Measurements from ENCODE around the gene ZFAND2B.

GRCh38 chr2:219209236-219210195 is 2.9 kb downstream of the ZFAND2B start:
- no peak for TF ChIP-seq NFE2L1 (CRISPR knock-in tag; IDR thresholded peaks at IDR 0.05)
- no peak for TF ChIP-seq CTCF (IDR thresholded peaks at IDR 0.05)
- no peak for TF ChIP-seq ZNF512 (CRISPR knock-in tag; IDR thresholded peaks at IDR 0.05; ENCODE audit: borderline replicate concordance)
- no peak for TF ChIP-seq E2F4 (CRISPR knock-in tag; IDR thresholded peaks at IDR 0.05; ENCODE audit: borderline replicate concordance, low read depth)
- no peak for TF ChIP-seq ELF4 (CRISPR knock-in tag; IDR thresholded peaks at IDR 0.05; ENCODE audit: low read depth)
- no peak for TF ChIP-seq RELA (CRISPR knock-in tag; IDR thresholded peaks at IDR 0.05; ENCODE audit: borderline replicate concordance)
- no peak for TF ChIP-seq ZBTB43 (CRISPR knock-in tag; IDR thresholded peaks at IDR 0.05)
- no peak for TF ChIP-seq TCF7 (CRISPR knock-in tag; IDR thresholded peaks at IDR 0.05; ENCODE audit: low read depth)
- TF ChIP-seq STAT6 (CRISPR knock-in tag; conservative IDR thresholded peaks at IDR 0.05; ENCODE audit: low read depth): no peak
- TF ChIP-seq FOXJ3 (CRISPR knock-in tag; IDR thresholded peaks at IDR 0.05; ENCODE audit: borderline replicate concordance): no peak
- TF ChIP-seq TEAD1 (CRISPR knock-in tag; IDR thresholded peaks at IDR 0.05): no peak
